Stomach (tissue), 9 donors: ENCODE measurements around the gene DMKN. TPM values are rescaled to one million over a fixed set of nuclear protein-coding genes. Genes with fewer than 3 reads are reported as not detected.

ENCODE experiments used
- DNase-seq, 2 donors: peaks; one replicate each; pipeline versions ENCODE4 v3.0.0 to v3.0.0-alpha.2; 2013 to 2019
- H3K27ac ChIP-seq, 5 donors: fragments of 200-600 bp in 4 of 5; sonication (generic) in 4 of 5; one replicate each; pipeline ENCODE4 v1.5.1; 2013 to 2019; ENCODE audit warnings: mild to moderate bottlenecking in 1 of 5, moderate library complexity in 1 of 5
- H3K27me3 ChIP-seq, 3 donors: fragments of 200-600 bp; sonication (generic); one replicate each; pipeline ENCODE4 v1.5.1; 2017 to 2019; ENCODE audit warnings: mixed run types in 1 of 3
- H3K36me3 ChIP-seq, 4 donors: fragments of 200-600 bp; sonication (generic); 1 replicate in 3 of 4; 2 replicates in 1 of 4; pipeline ENCODE4 v1.5.1; 2016 to 2019
- H3K4me1 ChIP-seq, 4 donors: fragments of 200-600 bp; sonication (generic); one replicate each; pipeline ENCODE4 v1.5.1; 2016 to 2019
- H3K4me3 ChIP-seq, 4 donors: fragments of 200-600 bp; sonication (generic) in 3 of 4; one replicate each; pipeline ENCODE4 v1.5.1; 2016 to 2019; ENCODE audit warnings: mild to moderate bottlenecking in 1 of 4
- H3K9me3 ChIP-seq, 4 donors: fragments of 200-600 bp; sonication (generic); one replicate each; pipeline ENCODE4 v1.5.1; 2016 to 2019
- CTCF ChIP-seq, 7 experiments: fragments of 450-650 bp in 4 of 7; fragments of 200-600 bp in 3 of 7; sonication (generic) in 3 of 7; IDR thresholded peaks; one replicate each; pipeline ENCODE4 v1.5.1; 2016 to 2019; ENCODE audit warnings: antibody characterized with exemption in 7 of 7, control low read depth in 2 of 7, mild to moderate bottlenecking in 1 of 7
- EP300 ChIP-seq: sonication (generic); formaldehyde crosslinking; IDR thresholded peaks from one replicate; pipeline ENCODE4 v1.6.1; 2017; ENCODE audit warnings: antibody characterized with exemption
- POLR2A ChIP-seq, 4 donors: fragments of 450-650 bp; IDR thresholded peaks; one replicate each; pipeline ENCODE4 v1.6.1; 2016; ENCODE audit warnings: antibody characterized with exemption in 4 of 4, control low read depth in 2 of 4, mild to moderate bottlenecking in 1 of 4, moderate library complexity in 1 of 4
- POLR2AphosphoS5 ChIP-seq, 3 donors: sonication (generic); formaldehyde crosslinking; IDR thresholded peaks; one replicate each; pipeline ENCODE4 v1.6.1; 2016; ENCODE audit warnings: antibody characterized with exemption in 3 of 3
- WGBS, 5 donors: extraction: QIAGEN DNeasy Blood & Tissue Kit in 3 of 5; methylation state at CpG; one replicate each; pipeline versions ENCODE4 v1.1.5 to v1.1.7; 2013 to 2018; 5-methylcytosine and 5-hydroxymethylcytosine counted together
- intact Hi-C: fragments of 100-400 bp; cut with DNase I; formaldehyde crosslinking; loops from one replicate; pipeline ENCODE4 v1.15.1; 2023; ENCODE audit warnings: low total_unique reads
- polyA plus RNA-seq, 3 donors: library from polyadenylated mRNA; stranded (reverse); fragments of 200-250 nt; gene quantifications; one replicate each; pipeline ENCODE4 v1.2.3, GENCODE V29; 2013
- total RNA-seq, 5 donors: library from RNA; depleted of rRNA; stranded (reverse); fragments of >200 nt; gene quantifications; one replicate each; pipeline versions ENCODE4 v1.1.0 to v1.2.3, GENCODE V29; 2014 to 2016
- donor health status: healthy with polysubstance abuse.
- donor health status: Bipolar disorder and iron deficiency.
- donor health status: healthy.

Gene DMKN
- total and polyA plus RNA-seq, 8 donors: 4.9 to 139 (median 36.9) TPM; not detected in 1

- no peak within 1 kb of the TSS for H3K4me3 ChIP-seq
- intact Hi-C loops: no loop called here
Observed at GRCh38 chr19:35490364-35490763, 23.1 kb downstream of the DMKN start, which contains the start of gene KRTDAP. Gene KRTDAP (minus strand): TSS chr19:35490464. CDS start chr19:35490442, 22 bp downstream.

GRCh38 chr19:35488677-35489076, 24.8 kb downstream of the DMKN start:
- intact Hi-C loops: no loop called here
- Histone ChIP-seq H3K27me3 (peaks cover 0 to 24% (median 0%) of the 10 kb centered on the region in 3 donors), H3K9me3 (no peaks in the 10 kb centered on the region), H3K36me3 (no peaks in the 10 kb centered on the region), H3K4me1 (peaks cover 6 to 18% (median 17%) of the 10 kb centered on the region in 4 donors), H3K4me3 (no peak overlapping the region), H3K27ac (no peak overlapping the region)
- TF ChIP-seq EP300 (no peak), POLR2AphosphoS5 (IDR thresholded peaks at IDR 0.05) (no peak), POLR2A (IDR thresholded peaks at IDR 0.05) (no peak), CTCF (IDR thresholded peaks at IDR 0.05) (no peak)
- DNase-seq: no peak
- WGBS, 5 donors: 88 to 91% (median 90%) methylated on average over 16 of the region's 16 CpGs

More at GRCh38 chr19:35490364-35490763, 23.1 kb downstream of the DMKN start, which contains the start of gene KRTDAP:
- Histone ChIP-seq H3K27ac (no peak within 1 kb of the TSS), H3K27me3 (peaks cover 0 to 36% (median 0%) of the 10 kb centered on the region in 3 donors), H3K9me3 (no peaks in the 10 kb centered on the region), H3K4me1 (peaks cover 2 to 18% (median 15%) of the 10 kb centered on the region in 4 donors), H3K36me3 (no peaks in the 10 kb centered on the region)
- no peak for DNase-seq
- TF ChIP-seq POLR2AphosphoS5 (IDR thresholded peaks at IDR 0.05) (no peak), CTCF (IDR thresholded peaks at IDR 0.05) (no peak)
- WGBS, 5 donors: 79 to 91% (median 88%) methylated on average over 9 of the region's 9 CpGs

GRCh38 chr19:35487656-35488182, 25.7 kb downstream of the DMKN start:
- no peaks in the 10 kb centered on the region for H3K36me3 ChIP-seq
- peaks cover 6 to 18% (median 17%) of the 10 kb centered on the region in 4 donors for H3K4me1 ChIP-seq
- intact Hi-C loops: no loop called here
- TF ChIP-seq POLR2A (IDR thresholded peaks at IDR 0.05) (no peak), POLR2AphosphoS5 (IDR thresholded peaks at IDR 0.05) (no peak), EP300 (no peak), CTCF (IDR thresholded peaks at IDR 0.05) (no peak)
- no peaks in the 10 kb centered on the region for H3K9me3 ChIP-seq
- 85 to 92% (median 90%) methylated on average over 10 of the region's 10 CpGs for WGBS, 5 donors
- no peak overlapping the region for H3K27ac ChIP-seq
- H3K4me3 ChIP-seq: no peak overlapping the region
- no peak for DNase-seq
- peaks cover 0 to 19% (median 0%) of the 10 kb centered on the region in 3 donors for H3K27me3 ChIP-seq

GRCh38 chr19:35486268-35486708, 27.2 kb downstream of the DMKN start:
- no peak for TF ChIP-seq EP300
- no peak for TF ChIP-seq POLR2A (IDR thresholded peaks at IDR 0.05)
- TF ChIP-seq CTCF (IDR thresholded peaks at IDR 0.05): no peak
- TF ChIP-seq POLR2AphosphoS5 (IDR thresholded peaks at IDR 0.05): no peak
- 38 to 55% (median 45%) methylated on average over 3 of the region's 3 CpGs for WGBS, 5 donors
- Histone ChIP-seq H3K36me3 (no peaks in the 10 kb centered on the region), H3K27ac (no peak overlapping the region), H3K4me1 (peaks cover 6 to 17% (median 13%) of the 10 kb centered on the region in 4 donors), H3K27me3 (peaks cover 0 to 7% (median 0%) of the 10 kb centered on the region in 3 donors), H3K9me3 (no peaks in the 10 kb centered on the region), H3K4me3 (no peak overlapping the region)
- no peak for DNase-seq
- intact Hi-C loops: no loop called here
